HG02588 (cell line): ENCODE results near the gene CTNNA2.

Experiments used
- ATAC-seq: cut with Tn5 transposase; IDR thresholded peaks from one replicate; pipeline ENCODE4 v1.9.1; 2021; ENCODE audit warnings: mild to moderate bottlenecking, moderate library complexity; ENCODE audit not compliant: unreplicated experiment

The CTNNA2 gene

GRCh38 chr2:80420530-80421208 lies 907.8 kb downstream of the CTNNA2 start:
- ATAC-seq: no peak

DNA sequence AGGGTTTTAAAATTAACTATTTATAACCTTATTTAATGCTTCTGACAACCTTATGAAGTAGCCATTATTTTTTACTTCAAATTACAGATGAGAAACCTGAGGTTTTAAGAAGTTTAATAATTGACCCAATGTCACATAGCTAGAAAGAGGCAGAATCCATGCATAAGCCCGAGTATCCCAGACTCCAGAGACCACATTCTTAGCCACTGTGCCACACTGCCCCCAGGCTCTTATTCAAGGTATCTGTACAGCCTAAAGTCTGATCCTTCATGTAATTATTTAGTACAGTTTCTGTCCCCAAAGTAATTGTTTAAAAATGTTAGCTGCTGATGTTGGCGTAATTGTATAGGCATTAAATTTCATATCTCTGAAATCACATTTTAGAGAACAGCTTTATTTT lies 916.4 kb downstream of the CTNNA2 start:
- ATAC-seq: no peak

DNA sequence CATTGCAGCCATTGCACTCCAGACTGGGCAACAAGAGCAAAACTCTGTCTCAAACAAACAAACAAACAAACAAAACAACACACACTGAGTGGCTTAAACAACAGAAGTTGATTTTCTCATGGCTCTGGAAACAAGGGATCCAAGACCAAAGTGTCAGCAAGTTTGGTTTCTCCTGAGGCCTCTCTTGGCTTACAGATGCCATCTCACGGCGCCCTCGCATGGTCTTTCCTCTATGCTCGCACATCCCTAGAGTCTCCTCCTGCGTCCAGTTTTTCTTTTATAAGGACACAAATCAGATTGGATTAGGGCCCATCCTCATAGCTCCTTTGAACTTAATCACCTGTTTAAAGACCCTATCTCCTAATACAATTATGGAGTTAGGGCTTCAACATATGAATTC lies 925.1 kb downstream of the CTNNA2 start:
- no peak for ATAC-seq

DNA sequence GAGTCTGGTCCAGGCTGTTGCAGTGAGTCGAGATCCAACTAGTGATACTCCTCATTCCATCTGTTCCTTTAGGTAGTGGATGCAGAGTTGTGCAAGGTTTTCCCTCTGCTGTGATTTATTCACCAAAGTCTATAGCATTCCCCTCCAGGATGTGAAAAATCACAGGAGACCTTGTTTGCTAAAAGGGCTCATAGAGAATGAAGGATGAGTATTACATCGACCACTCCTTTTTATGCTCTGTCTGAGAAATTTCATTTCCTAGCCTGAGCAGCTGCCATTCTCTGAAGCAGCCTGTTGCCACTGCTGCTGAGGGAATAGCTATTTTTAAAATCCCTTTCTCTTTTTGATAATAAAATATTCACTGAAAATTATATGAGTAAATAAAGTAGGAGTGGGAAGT lies 925.8 kb downstream of the CTNNA2 start:
- ATAC-seq: no peak

- no peak for ATAC-seq
Measured at GRCh38 chr2:80454628-80455027, 941.8 kb downstream of the CTNNA2 start.

- no peak for ATAC-seq
Measured at GRCh38 chr2:80459028-80459427, 946.2 kb downstream of the CTNNA2 start.

DNA sequence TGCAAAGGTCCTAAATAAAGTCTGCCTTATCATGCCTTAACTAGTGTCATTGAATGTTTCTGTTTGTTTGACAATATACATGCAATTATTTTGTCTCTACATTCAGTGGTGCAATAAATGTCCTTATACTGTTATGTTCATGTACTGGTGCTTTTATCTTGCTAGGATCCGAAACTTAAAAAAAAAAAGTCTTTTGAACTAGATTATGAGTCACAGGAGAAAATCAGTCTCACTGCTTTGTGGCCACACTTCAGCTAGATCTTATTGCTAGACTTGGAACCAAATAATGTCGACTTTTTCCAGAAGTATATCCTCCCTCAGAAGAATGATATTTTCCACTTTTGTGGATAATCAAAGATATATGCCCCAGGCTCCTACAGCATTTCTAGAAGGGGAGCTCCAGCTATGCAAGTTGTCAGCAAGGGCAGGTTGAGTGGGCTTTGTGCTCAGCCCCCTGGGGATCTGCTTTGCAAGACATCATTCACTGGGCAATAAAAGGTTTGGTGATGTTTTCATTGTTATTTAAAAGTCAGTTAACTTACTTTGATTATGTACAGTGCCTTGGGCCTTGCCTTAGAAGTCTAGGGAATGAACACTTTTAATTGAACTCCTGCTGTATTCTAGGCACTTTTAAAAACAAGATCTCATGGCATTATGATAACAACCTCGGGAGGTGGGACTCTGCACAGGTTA lies 948.8 kb downstream of the CTNNA2 start:
- no peak for ATAC-seq

DNA sequence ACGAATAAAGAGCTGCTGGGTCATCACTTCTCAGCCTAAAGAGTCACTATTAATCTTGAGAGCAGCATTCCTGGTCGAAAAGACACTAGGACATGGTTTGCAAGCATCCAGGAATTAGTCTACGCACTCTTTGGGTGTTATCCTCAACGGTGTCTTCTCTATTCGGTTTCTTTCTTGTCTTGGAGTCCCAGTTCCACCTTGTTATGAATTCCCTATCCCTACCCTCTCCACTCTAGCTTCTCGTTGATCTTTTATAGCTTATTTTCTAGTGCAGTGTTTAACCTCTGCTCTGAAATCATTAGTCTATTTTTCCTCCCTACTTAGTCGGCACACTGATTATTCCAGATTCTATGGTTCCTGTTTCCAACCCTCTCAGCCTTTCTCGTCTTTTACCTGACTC lies 949.8 kb downstream of the CTNNA2 start:
- ATAC-seq: no peak

DNA sequence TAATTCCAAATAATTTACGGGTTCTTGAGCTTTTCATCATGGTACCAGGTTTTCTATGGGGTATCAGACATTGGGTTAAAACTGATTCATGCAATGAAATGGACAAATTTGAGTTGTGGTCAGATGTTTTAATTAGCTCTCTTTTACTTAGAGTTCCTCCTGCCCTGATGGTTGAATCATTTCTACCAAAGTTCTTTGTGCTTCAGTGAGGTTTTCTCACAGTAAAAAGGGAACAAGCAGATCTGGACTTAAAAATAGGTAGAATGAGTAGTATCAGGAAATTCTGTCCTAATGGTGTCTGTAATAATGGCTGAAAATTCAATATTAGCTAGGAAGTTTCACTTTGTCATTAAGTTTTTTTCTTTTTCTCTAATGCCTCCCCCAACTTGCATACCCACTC lies 951.4 kb downstream of the CTNNA2 start:
- no peak for ATAC-seq

DNA sequence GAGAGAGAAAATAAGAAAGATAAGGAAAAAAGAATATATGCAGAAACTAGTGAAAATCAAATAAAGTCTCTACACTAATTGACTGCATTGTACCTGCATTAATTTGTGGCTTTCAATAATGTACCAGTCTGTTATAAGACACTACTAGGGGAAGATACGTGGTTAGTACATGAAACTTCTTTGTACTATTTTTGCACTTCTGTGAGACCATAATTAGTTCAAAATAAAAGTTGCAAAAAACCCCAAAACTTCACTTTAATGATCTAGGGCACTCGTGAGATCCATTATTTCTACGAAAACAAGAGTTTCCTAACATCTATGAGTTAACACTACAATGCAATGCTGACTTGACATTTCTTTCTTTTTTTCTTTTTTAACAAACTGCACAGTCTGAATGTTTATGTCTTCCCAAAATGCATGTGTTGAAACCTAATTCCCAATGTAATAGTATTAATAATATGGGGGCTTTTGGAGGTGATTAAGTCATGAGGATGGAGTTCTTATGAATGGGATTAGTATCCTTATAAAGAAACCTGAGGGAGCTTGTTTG lies 954.5 kb downstream of the CTNNA2 start:
- ATAC-seq: no peak

- no peak for ATAC-seq
Measured at GRCh38 chr2:80469428-80469827, 956.6 kb downstream of the CTNNA2 start.

GRCh38 chr2:80473069-80473468 lies 960.2 kb downstream of the CTNNA2 start:
- no peak for ATAC-seq

- ATAC-seq: no peak
Measured at GRCh38 chr2:80473796-80474195, 960.9 kb downstream of the CTNNA2 start.

DNA sequence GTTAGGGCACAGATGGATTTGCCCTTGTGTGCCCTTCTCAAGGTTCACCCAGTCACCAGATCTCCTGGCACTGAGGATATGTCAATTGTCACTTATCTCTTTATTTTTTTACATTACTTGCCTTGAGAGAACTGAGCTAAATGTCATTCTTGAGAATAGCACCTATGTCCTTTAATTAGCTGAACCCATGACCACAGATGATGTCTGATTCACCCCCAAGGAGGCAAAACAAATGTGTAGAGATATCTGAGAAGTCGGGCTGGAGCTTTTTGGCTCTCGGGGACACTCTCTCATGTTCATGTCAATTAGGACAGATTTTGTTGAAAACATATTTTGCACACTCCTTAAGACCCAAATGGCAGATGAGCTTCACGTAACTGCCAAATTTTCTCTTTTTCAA lies 963.1 kb downstream of the CTNNA2 start:
- no peak for ATAC-seq

DNA sequence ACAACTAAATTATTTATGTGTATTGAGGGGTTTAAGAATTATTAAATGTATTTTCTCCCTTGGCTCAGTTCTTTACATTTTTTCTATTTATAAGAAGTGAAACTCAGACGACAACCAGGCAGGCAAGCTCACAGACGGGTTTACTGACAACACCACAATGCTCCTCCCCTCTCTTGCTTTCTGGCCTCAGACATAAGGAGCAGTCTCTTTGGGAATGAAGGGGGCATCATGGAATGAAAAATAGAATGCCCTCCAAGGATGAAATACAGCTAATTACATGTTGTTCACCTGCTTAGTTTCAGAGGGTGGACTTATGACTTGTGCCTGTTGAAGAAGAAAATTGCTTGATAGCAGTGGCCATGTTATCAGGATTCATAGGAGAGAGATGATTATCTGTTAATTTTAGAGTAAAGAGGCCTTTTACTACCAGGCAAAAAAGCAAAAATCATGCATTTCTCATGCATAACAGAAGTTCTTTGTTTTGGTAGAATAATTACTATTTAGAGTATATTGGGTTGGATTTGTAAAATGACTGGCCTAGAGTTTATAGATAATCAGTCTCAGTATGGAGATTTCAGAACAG lies 963.8 kb downstream of the CTNNA2 start:
- ATAC-seq: no peak

GRCh38 chr2:80482276-80482675 lies 969.4 kb downstream of the CTNNA2 start:
- no peak for ATAC-seq

DNA sequence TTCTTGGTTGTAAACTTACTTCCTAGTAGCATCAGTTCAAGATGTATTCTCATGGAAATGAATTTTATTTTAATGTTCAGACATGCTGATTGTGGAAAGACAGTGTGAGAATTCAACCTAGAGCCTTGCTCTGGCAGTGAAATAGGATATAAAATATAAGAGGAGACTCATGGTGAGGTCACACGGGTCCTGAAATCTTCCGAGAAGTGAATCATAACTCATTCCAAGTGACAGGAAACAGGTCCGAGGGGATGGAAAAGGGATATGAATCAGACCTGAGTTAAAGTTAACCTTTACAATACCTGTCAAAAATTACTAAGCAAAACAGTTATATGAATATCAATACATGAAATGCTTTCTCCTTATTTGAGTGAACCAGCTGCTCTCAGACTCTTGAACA lies 976.9 kb downstream of the CTNNA2 start:
- no peak for ATAC-seq

GRCh38 chr2:80490964-80491363 lies 978.1 kb downstream of the CTNNA2 start:
- no peak for ATAC-seq

DNA sequence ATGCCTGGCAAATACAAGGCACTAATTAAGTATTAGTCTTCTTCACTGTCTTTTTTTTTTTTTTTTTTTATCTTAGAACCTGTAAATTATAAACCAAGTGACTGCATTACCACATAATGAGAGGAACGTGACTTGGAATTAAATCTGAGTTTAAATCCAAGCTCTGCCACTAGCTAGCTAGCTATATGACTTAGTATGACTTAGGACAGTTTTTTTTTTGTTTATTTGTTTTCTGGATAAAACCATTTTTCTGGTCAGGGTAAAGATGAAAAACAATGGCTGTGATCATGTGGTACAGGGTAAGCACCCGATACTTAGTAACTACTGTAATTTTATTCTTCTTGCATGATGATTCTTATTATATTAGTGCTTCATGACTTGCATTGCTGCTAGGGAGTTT lies 983.5 kb downstream of the CTNNA2 start:
- no peak for ATAC-seq

DNA sequence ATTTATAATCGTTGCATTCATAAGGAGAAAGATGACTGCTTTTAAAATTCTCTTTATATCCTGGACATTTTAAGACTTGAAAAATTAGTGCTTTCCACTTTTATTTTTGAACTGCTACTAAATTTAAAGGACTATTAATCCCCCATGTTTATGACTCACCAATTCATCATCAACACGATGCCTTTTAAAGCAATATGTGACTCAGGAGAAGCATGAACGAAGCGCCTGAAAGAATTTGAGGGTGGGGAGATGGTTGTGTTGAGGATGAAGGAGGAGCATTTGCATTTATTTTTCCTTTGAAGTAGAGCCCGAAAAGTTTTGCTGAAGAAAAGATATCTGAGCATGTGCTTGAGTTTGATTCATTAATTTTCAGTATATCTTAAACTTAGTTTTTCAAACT lies 983.9 kb downstream of the CTNNA2 start:
- ATAC-seq: no peak

DNA sequence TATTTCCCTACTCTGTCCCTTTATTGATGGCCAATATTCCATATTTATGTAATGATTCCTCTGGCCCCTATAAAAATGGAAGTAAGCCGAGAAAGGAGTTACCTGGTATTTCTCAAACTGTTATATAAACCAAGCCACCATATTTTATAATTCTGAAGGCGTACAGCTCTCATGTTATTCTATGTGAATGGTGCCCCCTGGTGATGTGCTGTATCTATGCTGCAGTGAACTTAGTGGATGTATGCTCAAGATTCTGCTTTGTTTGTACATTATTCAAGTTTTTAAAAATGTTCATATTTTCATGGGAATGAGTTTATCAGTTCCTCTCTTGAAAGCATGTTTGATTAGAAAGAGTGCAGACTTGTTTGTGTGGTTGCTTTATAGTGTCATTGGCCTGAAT lies 986.2 kb downstream of the CTNNA2 start:
- ATAC-seq: no peak
